CD14-positive monocyte (primary cell): ENCODE data around the gene LSM14B. TPM values are rescaled to one million over a fixed set of nuclear protein-coding genes. Genes with fewer than 3 reads are reported as not detected.

ENCODE experiments used
- DNase-seq, 3 donors: peaks; one replicate each; pipeline ENCODE4 v3.0.0-alpha.2; 2011 to 2022
- H2AFZ ChIP-seq: 2 replicates; pipeline ENCODE4 v1.6.0; 2012; ENCODE audit warnings: mild to moderate bottlenecking, low read depth, low read length, inconsistent platforms; ENCODE audit not compliant: insufficient read depth, poor library complexity, severe bottlenecking
- H3K27ac ChIP-seq, 2 donors: 1 replicate in 1 of 2; 2 replicates in 1 of 2; pipeline ENCODE4 v1.5.1; 2012 to 2013; ENCODE audit warnings: low read length in 2 of 2, control low read depth in 1 of 2, inconsistent platforms in 1 of 2, low read depth in 1 of 2, mild to moderate bottlenecking in 1 of 2
- H3K27me3 ChIP-seq, 2 donors: one replicate each; pipeline versions ENCODE4 v1.6.0 to v1.6.1; 2011 to 2013; ENCODE audit warnings: low read length in 2 of 2; ENCODE audit not compliant: control insufficient read depth in 2 of 2, insufficient read depth in 2 of 2
- H3K36me3 ChIP-seq, 2 donors: replicated peaks in 1 of 2; 1 replicate in 1 of 2; 2 replicates in 1 of 2; pipeline versions ENCODE4 v1.5.1 to v1.6.1; 2012 to 2013; ENCODE audit warnings: low read length in 2 of 2, control low read depth in 1 of 2, inconsistent platforms in 1 of 2, mild to moderate bottlenecking in 1 of 2; ENCODE audit not compliant: insufficient read depth in 2 of 2, control insufficient read depth in 1 of 2
- H3K4me1 ChIP-seq, 2 donors: 1 replicate in 1 of 2; 2 replicates in 1 of 2; pipeline versions ENCODE4 v1.5.1 to v1.6.1; 2012 to 2013; ENCODE audit warnings: low read length in 2 of 2, control low read depth in 1 of 2, inconsistent platforms in 1 of 2, mild to moderate bottlenecking in 1 of 2, moderate library complexity in 1 of 2; ENCODE audit not compliant: insufficient read depth in 2 of 2, control insufficient read depth in 1 of 2
- H3K4me2 ChIP-seq: replicated peaks from 2 replicates; pipeline ENCODE3; 2012; ENCODE audit warnings: low read length, moderate library complexity, mild to moderate bottlenecking; ENCODE audit not compliant: poor library complexity, severe bottlenecking; ENCODE audit errors: extremely low read depth
- H3K4me3 ChIP-seq, 3 experiments: fragments of 200-600 bp in 1 of 3; sonication (generic) in 1 of 3; replicated peaks in 1 of 3; 1 replicate in 2 of 3; 2 replicates in 1 of 3; pipeline ENCODE4 v1.5.1; 2011 to 2013; ENCODE audit warnings: low read length in 3 of 3, mild to moderate bottlenecking in 3 of 3, control low read depth in 2 of 3, low read depth in 2 of 3, inconsistent platforms in 1 of 3, moderate library complexity in 1 of 3
- H3K79me2 ChIP-seq: 2 replicates; pipeline ENCODE4 v1.6.0; 2012; ENCODE audit warnings: mild to moderate bottlenecking, control low read depth, inconsistent platforms, low read length, moderate library complexity; ENCODE audit not compliant: insufficient read depth
- H3K9ac ChIP-seq: 2 replicates; pipeline ENCODE4 v1.6.0; 2017; ENCODE audit warnings: low read length, mild to moderate bottlenecking; ENCODE audit not compliant: insufficient read depth, poor library complexity, severe bottlenecking
- H3K9me3 ChIP-seq, 2 donors: replicated peaks in 1 of 2; 1 replicate in 1 of 2; 2 replicates in 1 of 2; pipeline versions ENCODE4 v1.5.1 to v1.6.1; 2012 to 2013; ENCODE audit warnings: low read length in 2 of 2, control low read depth in 1 of 2; ENCODE audit not compliant: control insufficient read depth in 1 of 2, insufficient read depth in 1 of 2
- H4K20me1 ChIP-seq: 2 replicates; pipeline ENCODE4 v1.6.0; 2012; ENCODE audit warnings: mild to moderate bottlenecking, low read length, control low read depth, moderate library complexity; ENCODE audit not compliant: insufficient read depth
- H3K27ac Mint-ChIP-seq, 7 donors: one replicate each; pipeline ENCODE4 v1.8.0; 2020; ENCODE audit warnings: mild to moderate bottlenecking in 7 of 7, mixed read lengths in 7 of 7, moderate library complexity in 6 of 7, inconsistent platforms in 2 of 7
- H3K27me3 Mint-ChIP-seq, 3 donors: one replicate each; pipeline ENCODE4 v1.8.0; 2021 to 2022; ENCODE audit warnings: low read depth in 3 of 3, mild to moderate bottlenecking in 3 of 3, mixed read lengths in 3 of 3, moderate library complexity in 3 of 3, inconsistent platforms in 1 of 3
- H3K36me3 Mint-ChIP-seq, 2 donors: one replicate each; pipeline ENCODE4 v1.8.0; 2020; ENCODE audit warnings: mixed read lengths in 2 of 2, inconsistent platforms in 1 of 2, mild to moderate bottlenecking in 1 of 2
- H3K4me1 Mint-ChIP-seq: one replicate; pipeline ENCODE4 v1.8.0; 2020; ENCODE audit warnings: mild to moderate bottlenecking, mixed read lengths
- H3K4me3 Mint-ChIP-seq, 2 donors: one replicate each; pipeline ENCODE4 v1.8.0; 2020; ENCODE audit warnings: mild to moderate bottlenecking in 2 of 2, mixed read lengths in 2 of 2, moderate library complexity in 1 of 2
- H3K9me3 Mint-ChIP-seq, 7 donors: one replicate each; pipeline ENCODE4 v1.8.0; 2020 to 2022; ENCODE audit warnings: mixed read lengths in 7 of 7, mild to moderate bottlenecking in 6 of 7, moderate library complexity in 6 of 7, inconsistent platforms in 2 of 7
- WGBS: methylation state at CpG from one replicate; pipeline ENCODE4 v1.1.5; 2013; ENCODE audit warnings: missing lambda C conversion rate; ENCODE audit not compliant: insufficient coverage; 5-methylcytosine and 5-hydroxymethylcytosine counted together
- intact Hi-C, 2 donors: fragments of 100-400 bp; cut with micrococcal nuclease; formaldehyde crosslinking; loops; one replicate each; pipeline versions ENCODE4 v1.15.0 to v1.15.1; 2023
- polyA plus RNA-seq, 3 donors: library from polyadenylated mRNA; depleted of rRNA in 1 of 3; unstranded in 2 of 3; stranded (reverse) in 1 of 3; fragments of 300-500 nt in 2 of 3; fragments of >200 nt in 1 of 3; fragmentation: Illumina TruSeq in 2 of 3; gene quantifications; 1 replicate in 2 of 3; 2 replicates in 1 of 3; pipeline ENCODE4 v1.2.3, GENCODE V29; 2012 to 2021
- TF ChIP-seq, protein P1 (sequence below): fragments of 200-600 bp; IDR thresholded peaks from one replicate; pipeline ENCODE4 v1.8.0; 2022; ENCODE audit warnings: antibody characterized with exemption, mild to moderate bottlenecking

LSM14B gene
- polyA plus RNA-seq, 3 donors = 1.0 to 33.5 (median 1.4) TPM

DNA sequence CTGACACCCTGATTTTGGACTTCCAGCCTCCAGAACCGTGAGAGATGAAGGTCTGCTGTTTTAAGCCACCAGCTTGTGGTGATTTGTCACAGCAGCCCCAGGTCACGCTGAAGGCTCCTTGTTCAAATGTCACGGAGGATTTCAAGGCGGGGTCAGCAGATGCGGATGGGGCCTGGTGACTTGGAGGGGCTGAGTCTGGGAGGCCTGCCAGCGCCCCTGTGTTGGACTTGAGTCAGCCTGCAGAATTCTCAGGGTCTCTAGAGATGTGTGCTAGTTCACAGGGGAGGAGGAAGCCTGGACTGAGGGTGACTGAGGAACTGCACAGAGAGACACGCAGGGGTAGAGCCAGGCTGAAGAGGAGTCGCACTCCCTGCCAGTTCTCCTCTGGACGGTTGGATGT lies 37.1 kb upstream of the LSM14B start:
- Histone ChIP-seq H4K20me1 (no peaks in the 10 kb centered on the region), H3K27ac (no peak overlapping the region), H3K4me2 (no peak overlapping the region), H2AFZ (no peak overlapping the region), H3K79me2 (no peaks in the 10 kb centered on the region), H3K9ac (no peak overlapping the region), H3K9me3 (peaks cover 0 to 13% of the 10 kb centered on the region in 2 donors), H3K27me3 (no peaks in the 10 kb centered on the region), H3K4me1 (no peaks in the 10 kb centered on the region), H3K4me3 (no peak overlapping the region), H3K36me3 (no peaks in the 10 kb centered on the region)
- TF ChIP-seq, protein P1, sequence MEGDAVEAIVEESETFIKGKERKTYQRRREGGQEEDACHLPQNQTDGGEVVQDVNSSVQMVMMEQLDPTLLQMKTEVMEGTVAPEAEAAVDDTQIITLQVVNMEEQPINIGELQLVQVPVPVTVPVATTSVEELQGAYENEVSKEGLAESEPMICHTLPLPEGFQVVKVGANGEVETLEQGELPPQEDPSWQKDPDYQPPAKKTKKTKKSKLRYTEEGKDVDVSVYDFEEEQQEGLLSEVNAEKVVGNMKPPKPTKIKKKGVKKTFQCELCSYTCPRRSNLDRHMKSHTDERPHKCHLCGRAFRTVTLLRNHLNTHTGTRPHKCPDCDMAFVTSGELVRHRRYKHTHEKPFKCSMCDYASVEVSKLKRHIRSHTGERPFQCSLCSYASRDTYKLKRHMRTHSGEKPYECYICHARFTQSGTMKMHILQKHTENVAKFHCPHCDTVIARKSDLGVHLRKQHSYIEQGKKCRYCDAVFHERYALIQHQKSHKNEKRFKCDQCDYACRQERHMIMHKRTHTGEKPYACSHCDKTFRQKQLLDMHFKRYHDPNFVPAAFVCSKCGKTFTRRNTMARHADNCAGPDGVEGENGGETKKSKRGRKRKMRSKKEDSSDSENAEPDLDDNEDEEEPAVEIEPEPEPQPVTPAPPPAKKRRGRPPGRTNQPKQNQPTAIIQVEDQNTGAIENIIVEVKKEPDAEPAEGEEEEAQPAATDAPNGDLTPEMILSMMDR = no peak
- WGBS = 94% methylated on average over 9 of the region's 9 CpGs
- no peaks in the 10 kb centered on the region for H3K36me3 Mint-ChIP-seq
- H3K27ac Mint-ChIP-seq = no peak overlapping the region
- intact Hi-C loops = no loop called here
- H3K4me3 Mint-ChIP-seq = no peak overlapping the region
- no peak for DNase-seq
- peaks cover 2 to 13% (median 3%) of the 10 kb centered on the region in 3 donors for H3K27me3 Mint-ChIP-seq
- peaks cover 1 to 17% (median 5%) of the 10 kb centered on the region in 7 donors for H3K9me3 Mint-ChIP-seq
- no peaks in the 10 kb centered on the region for H3K4me1 Mint-ChIP-seq

DNA sequence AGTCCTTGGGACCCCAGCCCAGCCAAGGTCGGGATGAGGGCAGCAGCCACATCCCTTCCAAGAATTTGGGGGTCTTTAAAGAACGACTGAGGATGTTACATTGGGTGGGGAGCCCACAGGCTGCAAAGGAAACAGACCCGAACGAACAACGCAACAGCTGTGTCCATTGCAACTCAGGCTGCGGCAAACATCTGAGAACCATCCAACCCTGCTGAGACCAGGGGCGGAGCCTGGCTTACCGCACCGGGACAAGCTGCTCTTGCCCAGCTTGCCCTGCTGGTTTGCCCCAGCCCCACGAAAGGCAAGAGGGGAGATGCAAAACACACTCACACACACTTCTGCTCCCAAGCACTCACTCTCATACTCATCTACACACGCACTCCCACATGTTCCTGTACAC lies 35.0 kb upstream of the LSM14B start:
- Mint-ChIP-seq H3K9me3 (peaks cover 0 to 8% (median 4%) of the 10 kb centered on the region in 7 donors), H3K4me1 (no peaks in the 10 kb centered on the region), H3K4me3 (no peak overlapping the region), H3K36me3 (no peaks in the 10 kb centered on the region), H3K27me3 (peaks cover 4 to 13% (median 6%) of the 10 kb centered on the region in 3 donors), H3K27ac (no peak overlapping the region)
- H3K4me2 ChIP-seq = no peak overlapping the region
- H3K27me3 ChIP-seq = no peaks in the 10 kb centered on the region
- H3K9ac ChIP-seq = no peak overlapping the region
- no peak overlapping the region for H2AFZ ChIP-seq
- H3K79me2 ChIP-seq = no peaks in the 10 kb centered on the region
- H3K4me1 ChIP-seq = no peaks in the 10 kb centered on the region
- DNase-seq = no peak
- 63% methylated on average over 11 of the region's 11 CpGs for WGBS
- H3K27ac ChIP-seq = no peak overlapping the region
- H3K4me3 ChIP-seq = no peak overlapping the region
- TF ChIP-seq, protein P1 = no peak
- H3K36me3 ChIP-seq = no peaks in the 10 kb centered on the region
- peaks cover 0 to 6% of the 10 kb centered on the region in 2 donors for H3K9me3 ChIP-seq
- intact Hi-C loops = no loop called here
- H4K20me1 ChIP-seq = no peaks in the 10 kb centered on the region
